A673 (cell line): ENCODE results near the gene NIT2. TPM values are rescaled to one million over a fixed set of nuclear protein-coding genes. Genes with fewer than 3 reads are reported as not detected.

ENCODE experiments used
- BruUV-seq: library from RNA; stranded (reverse); fragments of 400-500 nt; replicated peaks from 2 replicates; lab custom pipeline; 2021; lab: Mats Ljungman, UMichigan
- CTCF ChIA-PET: fragments of 300-600 bp; sonication (Branson Sonifier 250); formaldehyde crosslinking; loops from one replicate; lab custom pipeline; 2022; ENCODE audit warnings: antibody characterized with exemption; lab: Charles Lee
- POLR2A ChIA-PET: fragments of 300-600 bp; sonication (Branson Sonifier 250); formaldehyde crosslinking; loops from one replicate; lab custom pipeline; 2022; ENCODE audit warnings: antibody characterized with exemption; ENCODE audit not compliant: low non-redundant PET; lab: Charles Lee
- DNase-seq: peaks from one replicate; pipeline ENCODE4 v3.0.0-alpha.2; 2015; ENCODE audit warnings: low spot score
- H3K27ac ChIP-seq: fragments of 200-600 bp; sonication (generic); 2 replicates; pipeline ENCODE4 v1.5.1; 2016; ENCODE audit warnings: mixed run types, low read depth, mild to moderate bottlenecking, mixed read lengths, antibody characterized with exemption, low read length; ENCODE audit not compliant: poor library complexity, severe bottlenecking
- H3K27me3 ChIP-seq: fragments of 200-600 bp; sonication (generic); replicated peaks from 2 replicates; pipeline ENCODE4 v1.6.1; 2017; ENCODE audit warnings: mixed run types, low read depth, mild to moderate bottlenecking, mixed read lengths, antibody characterized with exemption, low read length; ENCODE audit not compliant: insufficient read depth, poor library complexity
- H3K36me3 ChIP-seq: fragments of 200-600 bp; sonication (generic); 2 replicates; pipeline ENCODE4 v1.6.1; 2016; ENCODE audit warnings: mixed run types, mild to moderate bottlenecking, mixed read lengths, antibody characterized with exemption, low read length; ENCODE audit not compliant: insufficient read depth, poor library complexity, severe bottlenecking
- H3K4me1 ChIP-seq: fragments of 200-600 bp; sonication (generic); 2 replicates; pipeline ENCODE4 v1.6.1; 2017; ENCODE audit warnings: mixed run types, mild to moderate bottlenecking, mixed read lengths, antibody characterized with exemption, low read length; ENCODE audit not compliant: insufficient read depth, poor library complexity, severe bottlenecking
- H3K4me3 ChIP-seq: fragments of 200-600 bp; sonication (generic); 2 replicates; pipeline ENCODE4 v1.5.1; 2016; ENCODE audit warnings: low read depth, mixed run types, mild to moderate bottlenecking, mixed read lengths, low read length; ENCODE audit not compliant: poor library complexity, severe bottlenecking
- H3K9me3 ChIP-seq: fragments of 200-600 bp; sonication (generic); 2 replicates; pipeline ENCODE4 v1.6.1; 2016; ENCODE audit warnings: mixed run types, low read depth, mild to moderate bottlenecking, mixed read lengths, antibody characterized with exemption, low read length; ENCODE audit not compliant: poor library complexity, severe bottlenecking
- EZH2 ChIP-seq: fragments of 200-600 bp; sonication (generic); IDR thresholded peaks from 2 replicates; pipeline ENCODE4 v1.6.1; 2017; ENCODE audit warnings: borderline replicate concordance, low read depth, mild to moderate bottlenecking, mixed read lengths, antibody characterized with exemption, low read length; ENCODE audit not compliant: poor library complexity, severe bottlenecking
- intact Hi-C: fragments of 100-400 bp; cut with micrococcal nuclease; formaldehyde crosslinking; loops from one replicate; pipeline ENCODE4 v1.10.0; 2022; ENCODE audit not compliant: unreplicated experiment
- total RNA-seq: library from RNA; stranded (reverse); gene quantifications from 2 replicates; pipeline ENCODE4 v1.2.3, GENCODE V29; 2021
- TF ChIP-seq, protein P1 (sequence below): fragments of 300-800, 200-600 bp; sonication (generic); conservative IDR thresholded peaks from 2 replicates; pipeline ENCODE4 v1.5.1; 2017; ENCODE audit warnings: low read depth, mild to moderate bottlenecking, antibody characterized with exemption, low read length, moderate library complexity, mixed read lengths

NIT2 gene
- total RNA-seq, 1 experiment from 2014 or later, result 57.0 TPM

DNA sequence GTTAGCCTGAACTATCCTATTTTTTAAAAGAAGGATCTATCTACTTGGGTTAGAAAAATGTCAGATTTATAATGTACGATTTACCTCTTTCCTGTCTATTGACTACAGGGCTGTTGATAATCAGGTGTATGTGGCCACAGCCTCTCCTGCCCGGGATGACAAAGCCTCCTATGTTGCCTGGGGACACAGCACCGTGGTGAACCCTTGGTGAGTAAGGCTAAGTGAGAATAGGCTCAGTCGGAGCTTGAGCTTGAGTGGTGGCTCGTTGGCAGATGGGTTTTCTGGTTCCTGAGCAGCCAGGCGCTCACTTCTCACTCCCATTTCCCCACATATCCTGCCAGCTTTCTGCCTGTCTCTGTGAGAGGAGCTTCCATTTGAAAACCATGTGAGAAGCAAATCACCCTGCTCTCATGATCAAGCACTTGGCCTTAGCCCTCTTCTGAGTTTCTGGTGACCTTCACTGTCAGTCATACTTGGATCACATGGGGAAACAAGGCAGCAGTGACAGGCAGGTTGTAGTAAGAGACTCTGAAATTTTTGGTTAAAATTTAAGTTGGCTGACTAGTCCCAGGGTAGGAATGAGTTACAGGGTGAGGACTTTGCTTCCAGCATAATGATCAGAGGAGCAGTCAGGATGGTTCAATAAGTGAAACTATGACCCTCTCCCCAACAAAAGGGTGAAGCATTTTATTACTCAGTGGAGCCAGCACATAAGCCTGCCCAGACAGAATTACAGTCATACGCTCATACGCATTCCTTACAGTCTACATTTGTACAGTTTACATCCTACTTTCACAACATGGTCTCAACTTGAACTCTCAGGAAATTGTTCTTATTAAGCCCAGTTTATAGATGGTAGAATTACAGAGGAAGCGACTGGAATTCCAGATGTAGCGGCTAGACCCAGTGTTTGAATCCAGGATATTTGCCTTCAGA is 18.0 kb downstream of the NIT2 start:
- peaks cover 76% of the 10 kb centered on the region for H3K36me3 ChIP-seq
- H3K27me3 ChIP-seq, result no peaks in the 10 kb centered on the region
- DNase-seq, result no peak
- ChIA-PET POLR2A (no interaction called here), CTCF (no interaction called here)
- H3K4me3 ChIP-seq, result no peak overlapping the region
- TF ChIP-seq, protein P1, sequence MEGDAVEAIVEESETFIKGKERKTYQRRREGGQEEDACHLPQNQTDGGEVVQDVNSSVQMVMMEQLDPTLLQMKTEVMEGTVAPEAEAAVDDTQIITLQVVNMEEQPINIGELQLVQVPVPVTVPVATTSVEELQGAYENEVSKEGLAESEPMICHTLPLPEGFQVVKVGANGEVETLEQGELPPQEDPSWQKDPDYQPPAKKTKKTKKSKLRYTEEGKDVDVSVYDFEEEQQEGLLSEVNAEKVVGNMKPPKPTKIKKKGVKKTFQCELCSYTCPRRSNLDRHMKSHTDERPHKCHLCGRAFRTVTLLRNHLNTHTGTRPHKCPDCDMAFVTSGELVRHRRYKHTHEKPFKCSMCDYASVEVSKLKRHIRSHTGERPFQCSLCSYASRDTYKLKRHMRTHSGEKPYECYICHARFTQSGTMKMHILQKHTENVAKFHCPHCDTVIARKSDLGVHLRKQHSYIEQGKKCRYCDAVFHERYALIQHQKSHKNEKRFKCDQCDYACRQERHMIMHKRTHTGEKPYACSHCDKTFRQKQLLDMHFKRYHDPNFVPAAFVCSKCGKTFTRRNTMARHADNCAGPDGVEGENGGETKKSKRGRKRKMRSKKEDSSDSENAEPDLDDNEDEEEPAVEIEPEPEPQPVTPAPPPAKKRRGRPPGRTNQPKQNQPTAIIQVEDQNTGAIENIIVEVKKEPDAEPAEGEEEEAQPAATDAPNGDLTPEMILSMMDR, result no peak
- TF ChIP-seq EZH2, result no peak
- no peak overlapping the region for H3K27ac ChIP-seq
- no peaks in the 10 kb centered on the region for H3K4me1 ChIP-seq
- H3K9me3 ChIP-seq, result no peaks in the 10 kb centered on the region
- intact Hi-C loops, result no loop called here
- no TSS peak for BruUV-seq

DNA sequence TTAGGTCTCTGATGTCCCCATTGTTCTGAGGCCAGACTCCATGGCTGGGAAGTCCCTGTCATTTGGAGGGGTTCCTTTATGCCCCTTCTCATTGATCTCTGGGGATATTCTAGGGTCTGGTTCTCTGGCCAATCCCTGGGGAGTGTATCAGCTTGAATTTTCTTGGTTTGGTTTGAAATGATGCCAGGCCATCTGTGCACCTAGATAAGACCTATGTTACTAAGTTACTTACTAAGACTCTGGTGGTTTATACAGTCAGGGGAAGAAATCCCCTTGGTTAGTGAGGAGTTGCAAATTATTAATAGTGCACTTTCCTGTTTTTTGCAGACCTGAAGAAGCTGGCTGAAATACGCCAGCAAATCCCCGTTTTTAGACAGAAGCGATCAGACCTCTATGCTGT is 20.3 kb downstream of the NIT2 start:
- H3K27ac ChIP-seq, result no peak overlapping the region
- DNase-seq, result no peak

DNA sequence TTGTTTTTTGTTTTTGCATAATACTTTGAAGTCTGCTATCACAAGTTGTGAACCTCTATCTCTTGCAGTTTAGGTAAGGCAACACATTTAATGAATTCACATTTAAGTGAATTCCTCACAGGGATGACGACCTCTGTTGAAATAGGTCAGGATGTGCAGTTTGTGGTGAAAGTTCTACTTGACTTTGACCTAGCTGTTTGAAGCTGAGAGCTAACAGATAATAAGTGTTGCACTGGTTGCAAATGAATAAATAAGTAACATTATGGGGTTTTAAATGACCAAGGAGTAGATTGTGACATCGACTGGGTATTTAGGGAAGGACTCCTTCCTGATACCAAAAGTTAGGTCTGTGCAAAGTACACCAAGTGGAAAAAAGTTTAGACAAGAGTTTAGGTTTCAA is 23.9 kb downstream of the NIT2 start:
- Histone ChIP-seq H3K9me3 (no peaks in the 10 kb centered on the region), H3K27ac (no peak overlapping the region), H3K27me3 (no peaks in the 10 kb centered on the region), H3K4me3 (no peak overlapping the region), H3K36me3 (peaks cover 53% of the 10 kb centered on the region), H3K4me1 (no peaks in the 10 kb centered on the region)
- DNase-seq, result no peak
- BruUV-seq, result no TSS peak
- TF ChIP-seq, protein P1, result no peak
- TF ChIP-seq EZH2, result no peak
- ChIA-PET CTCF (no interaction called here), POLR2A (no interaction called here)
- intact Hi-C loops, result no loop called here

More for the DNA sequence above, 20.3 kb downstream of the NIT2 start:
- peaks cover 59% of the 10 kb centered on the region for H3K36me3 ChIP-seq
- TF ChIP-seq EZH2, result no peak
- TF ChIP-seq, protein P1, result no peak
- CTCF ChIA-PET, result no interaction called here
- intact Hi-C loops, result no loop called here
- no TSS peak for BruUV-seq
- H3K4me1 ChIP-seq, result no peaks in the 10 kb centered on the region
- no peaks in the 10 kb centered on the region for H3K9me3 ChIP-seq
- POLR2A ChIA-PET, result no interaction called here
- H3K27me3 ChIP-seq, result no peaks in the 10 kb centered on the region
- H3K4me3 ChIP-seq, result no peak overlapping the region
